Hepatocyte (in vitro differentiated cells): ENCODE measurements around the gene DVL2.

Experiments
- EZH2 ChIP-seq: fragments of 200-600 bp; sonication (generic); IDR thresholded peaks from 2 replicates; pipeline ENCODE4 v1.6.1; 2016; ENCODE audit warnings: antibody characterized with exemption, mild to moderate bottlenecking, borderline replicate concordance
- EZH2phosphoT487 ChIP-seq: fragments of 200-600 bp; sonication (generic); IDR thresholded peaks from one replicate; pipeline ENCODE4 v1.6.1; 2018; ENCODE audit warnings: antibody characterized with exemption, mild to moderate bottlenecking, low read depth, moderate library complexity; ENCODE audit not compliant: unreplicated experiment, severe bottlenecking
- TF ChIP-seq, protein P1 (sequence below): fragments of 200-600 bp; sonication (generic); IDR thresholded peaks from 2 replicates; pipeline ENCODE4 v1.5.1; 2016; ENCODE audit warnings: antibody characterized with exemption, mild to moderate bottlenecking; ENCODE audit not compliant: poor library complexity

DNA sequence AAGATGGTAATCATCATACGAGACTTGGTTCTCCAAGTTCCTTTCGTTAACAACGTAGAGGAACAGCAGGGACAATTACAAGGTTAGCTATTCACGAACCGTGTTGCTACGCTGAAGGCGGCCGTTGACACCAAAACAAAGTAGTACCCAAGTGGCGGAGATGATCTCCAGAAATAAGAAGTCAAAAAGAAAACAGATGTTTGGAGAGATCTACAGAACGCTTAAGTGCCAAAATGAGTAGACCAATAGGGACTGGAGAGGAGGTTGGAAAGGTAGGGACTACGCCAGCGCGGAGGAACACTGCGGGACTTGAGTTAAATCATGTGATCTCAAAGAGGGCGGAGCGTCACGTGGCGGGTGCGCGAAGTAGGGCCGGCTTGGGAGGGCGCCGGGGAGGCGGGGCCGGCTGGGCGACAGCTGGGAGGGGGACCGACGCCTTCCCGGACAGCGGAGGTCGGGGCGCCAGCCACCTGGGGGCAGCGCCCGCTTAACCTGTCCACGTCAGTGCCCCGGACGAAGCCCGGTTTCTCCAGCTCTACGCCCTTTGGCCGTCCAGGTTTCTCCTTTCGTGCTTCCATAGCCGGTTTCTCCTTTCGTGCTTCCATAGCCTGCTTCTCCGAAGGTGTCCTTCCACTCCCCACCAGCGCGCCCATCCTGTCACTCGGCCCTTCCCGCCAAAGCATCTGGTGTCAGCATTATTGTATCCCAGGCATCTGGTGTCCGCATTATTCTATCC is 8.6 kb upstream of the DVL2 start:
- TF ChIP-seq, protein P1, sequence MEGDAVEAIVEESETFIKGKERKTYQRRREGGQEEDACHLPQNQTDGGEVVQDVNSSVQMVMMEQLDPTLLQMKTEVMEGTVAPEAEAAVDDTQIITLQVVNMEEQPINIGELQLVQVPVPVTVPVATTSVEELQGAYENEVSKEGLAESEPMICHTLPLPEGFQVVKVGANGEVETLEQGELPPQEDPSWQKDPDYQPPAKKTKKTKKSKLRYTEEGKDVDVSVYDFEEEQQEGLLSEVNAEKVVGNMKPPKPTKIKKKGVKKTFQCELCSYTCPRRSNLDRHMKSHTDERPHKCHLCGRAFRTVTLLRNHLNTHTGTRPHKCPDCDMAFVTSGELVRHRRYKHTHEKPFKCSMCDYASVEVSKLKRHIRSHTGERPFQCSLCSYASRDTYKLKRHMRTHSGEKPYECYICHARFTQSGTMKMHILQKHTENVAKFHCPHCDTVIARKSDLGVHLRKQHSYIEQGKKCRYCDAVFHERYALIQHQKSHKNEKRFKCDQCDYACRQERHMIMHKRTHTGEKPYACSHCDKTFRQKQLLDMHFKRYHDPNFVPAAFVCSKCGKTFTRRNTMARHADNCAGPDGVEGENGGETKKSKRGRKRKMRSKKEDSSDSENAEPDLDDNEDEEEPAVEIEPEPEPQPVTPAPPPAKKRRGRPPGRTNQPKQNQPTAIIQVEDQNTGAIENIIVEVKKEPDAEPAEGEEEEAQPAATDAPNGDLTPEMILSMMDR, result no peak
- TF ChIP-seq EZH2phosphoT487 (no peak), EZH2 (no peak)
